HUES6 (cell line): Measurements from ENCODE around the gene PTH2.
"Not testable (repeated sequence)": the region's sequence is repeated elsewhere in the genome, so short reads cannot be mapped to it uniquely, and the experiment has no call there.

Experiments used
- H3K27ac ChIP-seq: 2 replicates; pipeline ENCODE4 v1.7.0; 2013; ENCODE audit warnings: low read depth, mild to moderate bottlenecking, low read length, inconsistent platforms
- H3K27me3 ChIP-seq: 2 replicates; pipeline ENCODE4 v1.6.1; 2013; ENCODE audit warnings: low read length; ENCODE audit not compliant: control insufficient read depth, insufficient read depth
- H3K36me3 ChIP-seq: 2 replicates; pipeline ENCODE4 v1.6.1; 2013; ENCODE audit warnings: low read length; ENCODE audit not compliant: control insufficient read depth, insufficient read depth
- H3K4me1 ChIP-seq: 2 replicates; pipeline ENCODE4 v1.6.1; 2013; ENCODE audit warnings: low read length; ENCODE audit not compliant: control insufficient read depth, insufficient read depth
- H3K4me3 ChIP-seq: 2 replicates; pipeline ENCODE4 v1.5.1; 2013; ENCODE audit warnings: low read depth, low read length
- H3K9ac ChIP-seq: one replicate; pipeline ENCODE4 v1.6.1; 2013; ENCODE audit warnings: mild to moderate bottlenecking, low read length
- H3K9me3 ChIP-seq: 2 replicates; pipeline ENCODE4 v1.6.1; 2013; ENCODE audit warnings: low read depth, low read length; ENCODE audit not compliant: control insufficient read depth, insufficient read depth

Gene PTH2

GRCh38 chr19:49390929-49391359 is 32.3 kb downstream of the PTH2 start:
- no peaks in the 10 kb centered on the region for H3K9me3 ChIP-seq
- peaks cover 7% of the 10 kb centered on the region; the same call in 1 of the 2 replicates for H3K4me1 ChIP-seq
- H3K9ac ChIP-seq: no peak overlapping the region
- H3K27ac ChIP-seq: no peak overlapping the region
- peaks cover 4% of the 10 kb centered on the region; the same call in 1 of the 2 replicates for H3K27me3 ChIP-seq
- no peak overlapping the region for H3K4me3 ChIP-seq
- H3K36me3 ChIP-seq: no peaks in the 10 kb centered on the region

- Histone ChIP-seq H3K9me3 (no peaks in the 10 kb centered on the region), H3K4me1 (peaks cover 7% of the 10 kb centered on the region; the same call in 1 of the 2 replicates), H3K27ac (no peak overlapping the region), H3K36me3 (no peaks in the 10 kb centered on the region), H3K27me3 (peaks cover 4% of the 10 kb centered on the region; the same call in 1 of the 2 replicates), H3K4me3 (no peak overlapping the region), H3K9ac (no peak overlapping the region)
These were observed 32.9 kb downstream of the PTH2 start for GRCh38 chr19:49390131-49390928.

GRCh38 chr19:49389406-49389805 is 33.8 kb downstream of the PTH2 start:
- Histone ChIP-seq H3K27ac (no peak overlapping the region), H3K4me3 (no peak overlapping the region), H3K9ac (no peak overlapping the region), H3K4me1 (peaks cover 7% of the 10 kb centered on the region; the same call in 1 of the 2 replicates), H3K9me3 (no peaks in the 10 kb centered on the region), H3K36me3 (no peaks in the 10 kb centered on the region), H3K27me3 (peaks cover 4% of the 10 kb centered on the region; the same call in 1 of the 2 replicates)

GRCh38 chr19:49387936-49388372 is 35.3 kb downstream of the PTH2 start, which contains the start of gene KASH5:
Gene KASH5 (plus strand): TSS chr19:49388249. CDS start chr19:49390884, 2,635 bp downstream.
- peaks cover 3% of the 10 kb centered on the region; the same call in 1 of the 2 replicates for H3K4me1 ChIP-seq
- H3K36me3 ChIP-seq: no peaks in the 10 kb centered on the region
- H3K27me3 ChIP-seq: peaks cover 4% of the 10 kb centered on the region; the same call in 1 of the 2 replicates
- H3K27ac ChIP-seq: no peak within 1 kb of the TSS
- no peak within 1 kb of the TSS for H3K4me3 ChIP-seq
- no peaks in the 10 kb centered on the region; the same call in 1 of the 2 replicates for H3K9me3 ChIP-seq
- H3K9ac ChIP-seq: no peak within 1 kb of the TSS

GRCh38 chr19:49383599-49383998 is 39.6 kb downstream of the PTH2 start:
- Histone ChIP-seq H3K36me3 (no peaks in the 10 kb centered on the region), H3K4me1 (no peaks in the 10 kb centered on the region), H3K4me3 (no peak overlapping the region), H3K9ac (no peak overlapping the region), H3K27me3 (no peaks in the 10 kb centered on the region), H3K9me3 (peaks cover 9% of the 10 kb centered on the region), H3K27ac (no peak overlapping the region)

GRCh38 chr19:49382639-49383038 is 40.6 kb downstream of the PTH2 start:
- Histone ChIP-seq H3K27me3 (no peaks in the 10 kb centered on the region), H3K4me1 (no peaks in the 10 kb centered on the region), H3K4me3 (no peak overlapping the region), H3K36me3 (no peaks in the 10 kb centered on the region), H3K9ac (no peak overlapping the region), H3K9me3 (peaks cover 9% of the 10 kb centered on the region), H3K27ac (no peak overlapping the region)

GRCh38 chr19:49380391-49380790 is 42.9 kb downstream of the PTH2 start:
- Histone ChIP-seq H3K9ac (no peak overlapping the region), H3K4me1 (no peaks in the 10 kb centered on the region), H3K36me3 (no peaks in the 10 kb centered on the region), H3K27me3 (no peaks in the 10 kb centered on the region), H3K4me3 (no peak overlapping the region), H3K27ac (no peak overlapping the region), H3K9me3 (peaks cover 9% of the 10 kb centered on the region)

GRCh38 chr19:49378512-49378911 is 44.7 kb downstream of the PTH2 start:
- Histone ChIP-seq H3K36me3 (no peaks in the 10 kb centered on the region), H3K27ac (no peak overlapping the region), H3K9ac (no peak overlapping the region), H3K9me3 (peaks cover 9% of the 10 kb centered on the region), H3K4me3 (no peak overlapping the region), H3K27me3 (no peaks in the 10 kb centered on the region), H3K4me1 (0 out of 2 replicates have a peak, but pooled peaks cover 2% of the 10 kb centered on the region)

GRCh38 chr19:49374665-49375434 is 48.4 kb downstream of the PTH2 start:
- no peaks in the 10 kb centered on the region for H3K27me3 ChIP-seq
- H3K27ac ChIP-seq: no peak overlapping the region
- H3K9me3 ChIP-seq: peaks cover 9% of the 10 kb centered on the region
- H3K36me3 ChIP-seq: no peaks in the 10 kb centered on the region
- no peak overlapping the region for H3K4me3 ChIP-seq
- 0 out of 2 replicates have a peak, but pooled peaks cover 2% of the 10 kb centered on the region for H3K4me1 ChIP-seq
- no peak overlapping the region for H3K9ac ChIP-seq

- H3K9ac ChIP-seq, H3K4me3 ChIP-seq, H3K27me3 ChIP-seq, H3K4me1 ChIP-seq, H3K36me3 ChIP-seq, H3K27ac ChIP-seq: not testable (repeated sequence)
- peaks cover 22% of the 10 kb centered on the region for H3K9me3 ChIP-seq
These were observed 50.1 kb downstream of the PTH2 start for GRCh38 chr19:49373174-49373573.
